B cell (primary cell): Measurements from ENCODE around the gene RAC3.

ENCODE experiments used
- CTCF ChIP-seq: fragments of 200-600 bp; IDR thresholded peaks from one replicate; pipeline ENCODE4 v1.8.0; 2022; ENCODE audit warnings: antibody characterized with exemption, mild to moderate bottlenecking
- EZH2 ChIP-seq: IDR thresholded peaks from 2 replicates; pipeline ENCODE4 v1.6.1; 2012; ENCODE audit warnings: borderline replicate concordance, low read depth, mild to moderate bottlenecking, moderate library complexity, low read length; ENCODE audit not compliant: insufficient read depth, poor library complexity, severe bottlenecking

- TF ChIP-seq CTCF, result no peak
- TF ChIP-seq EZH2, result no peak
Measured at GRCh38 chr17:82015311-82015971, 16.0 kb upstream of the RAC3 start.
